OCI-LY7 (cell line): ENCODE measurements around the gene ARHGAP26. TPM values are rescaled to one million over a fixed set of nuclear protein-coding genes. Genes with fewer than 3 reads are reported as not detected.

Source experiments
- BruUV-seq: library from RNA; stranded (reverse); fragments of 400-500 nt; replicated peaks from 2 replicates; lab custom pipeline; 2021; lab: Mats Ljungman, UMichigan
- CTCF ChIA-PET: fragments of 300-600 bp; sonication (Branson Sonifier 250); formaldehyde crosslinking; loops from one replicate; lab custom pipeline; 2022; ENCODE audit warnings: antibody characterized with exemption; ENCODE audit not compliant: unreplicated experiment; lab: Charles Lee
- POLR2A ChIA-PET: fragments of 300-600 bp; sonication (Branson Sonifier 250); formaldehyde crosslinking; loops from one replicate; lab custom pipeline; 2022; ENCODE audit warnings: antibody characterized with exemption; lab: Charles Lee
- DNase-seq: peaks from one replicate; pipeline ENCODE4 v3.0.0-alpha.2; 2015; ENCODE audit warnings: low spot score
- H2AFZ ChIP-seq: fragments of 200-600 bp; sonication (generic), shearing (Covaris generic); 2 replicates; pipeline ENCODE4 v1.6.1; 2014; ENCODE audit warnings: mild to moderate bottlenecking, antibody characterized with exemption, low read length, moderate library complexity
- H3K27ac ChIP-seq: fragments of 200-600 bp; sonication (generic); 2 replicates; pipeline ENCODE4 v1.5.1; 2014; ENCODE audit warnings: mixed run types, low read depth, mild to moderate bottlenecking, moderate library complexity, low read length, inconsistent platforms; ENCODE audit not compliant: poor library complexity, severe bottlenecking
- H3K36me3 ChIP-seq: fragments of 200-600 bp; sonication (generic); 2 replicates; pipeline ENCODE4 v1.6.1; 2014; ENCODE audit warnings: mild to moderate bottlenecking, antibody characterized with exemption, low read length, moderate library complexity, mixed read lengths; ENCODE audit not compliant: insufficient read depth
- H3K4me1 ChIP-seq: fragments of 200-600 bp; sonication (generic); 2 replicates; pipeline ENCODE4 v1.5.1; 2014; ENCODE audit warnings: mild to moderate bottlenecking, low read length; ENCODE audit not compliant: insufficient read depth, poor library complexity, severe bottlenecking
- H3K4me2 ChIP-seq: fragments of 200-600 bp; sonication (generic); 2 replicates; pipeline ENCODE4 v1.6.1; 2014; ENCODE audit warnings: mild to moderate bottlenecking, low read length
- H3K4me3 ChIP-seq: fragments of 200-600 bp; sonication (generic); 2 replicates; pipeline ENCODE4 v1.5.1; 2014; ENCODE audit warnings: mild to moderate bottlenecking, low read depth, low read length; ENCODE audit not compliant: poor library complexity, severe bottlenecking
- H3K79me2 ChIP-seq: fragments of 200-600 bp; sonication (generic); 2 replicates; pipeline ENCODE4 v1.6.1; 2016; ENCODE audit warnings: low read depth, mild to moderate bottlenecking, low read length, moderate library complexity, mixed read lengths; ENCODE audit not compliant: insufficient read depth
- H3K9me2 ChIP-seq: fragments of 200-600 bp; sonication (generic); 2 replicates; pipeline ENCODE4 v1.6.1; 2016; ENCODE audit warnings: mild to moderate bottlenecking, low read length, mixed read lengths; ENCODE audit not compliant: insufficient read depth
- H3K9me3 ChIP-seq: fragments of 200-600 bp; sonication (generic); 2 replicates; pipeline ENCODE4 v1.6.1; 2014; ENCODE audit warnings: mild to moderate bottlenecking, mixed run types, low read length, mixed read lengths
- H4K20me1 ChIP-seq: fragments of 200-600 bp; sonication (generic); 2 replicates; pipeline ENCODE4 v1.6.1; 2014; ENCODE audit warnings: mild to moderate bottlenecking, antibody characterized with exemption, low read length, moderate library complexity, mixed read lengths; ENCODE audit not compliant: insufficient read depth
- CTCF ChIP-seq: fragments of 200-600 bp; sonication (generic); conservative IDR thresholded peaks from 2 replicates; pipeline ENCODE4 v1.5.1; 2014; ENCODE audit warnings: mild to moderate bottlenecking, antibody characterized with exemption, low read length, moderate library complexity, mixed read lengths
- EZH2phosphoT487 ChIP-seq: fragments of 200-600 bp; sonication (generic); IDR thresholded peaks from 2 replicates; pipeline ENCODE4 v1.6.1; 2018; ENCODE audit warnings: low read depth, borderline replicate concordance, mild to moderate bottlenecking, mixed run types, antibody characterized with exemption, low read length, moderate library complexity, mixed read lengths
- intact Hi-C: fragments of 100-400 bp; cut with micrococcal nuclease; formaldehyde crosslinking; loops from one replicate; pipeline ENCODE4 v1.10.0; 2022; ENCODE audit not compliant: unreplicated experiment
- total RNA-seq, 2 experiments: library from RNA; depleted of rRNA in 1 of 2; stranded (reverse); fragments of >200 nt in 1 of 2; shearing (Covaris generic) in 1 of 2; gene quantifications; 2 replicates each; pipeline ENCODE4 v1.2.3, GENCODE V29; 2014 to 2022

The ARHGAP26 gene
- total RNA-seq, 2 experiments from 2014 or later = 7.0 to 19.1 TPM

- TF ChIP-seq CTCF (no peak), EZH2phosphoT487 (no peak)
- Histone ChIP-seq H3K79me2 (no peaks in the 10 kb centered on the region), H2AFZ (no peak overlapping the region), H3K4me3 (no peak overlapping the region), H3K27ac (no peak overlapping the region), H3K4me1 (no peaks in the 10 kb centered on the region), H3K9me3 (no peaks in the 10 kb centered on the region), H4K20me1 (no peaks in the 10 kb centered on the region), H3K4me2 (no peak overlapping the region), H3K36me3 (no peaks in the 10 kb centered on the region), H3K9me2 (no peaks in the 10 kb centered on the region)
- intact Hi-C loops = no loop called here
- CTCF ChIA-PET = no interaction called here
- no peak for DNase-seq
- no TSS peak for BruUV-seq
- POLR2A ChIA-PET = no interaction called here
These were observed 47.3 kb upstream of the ARHGAP26 start for GRCh38 chr5:142722896-142723295.

DNA sequence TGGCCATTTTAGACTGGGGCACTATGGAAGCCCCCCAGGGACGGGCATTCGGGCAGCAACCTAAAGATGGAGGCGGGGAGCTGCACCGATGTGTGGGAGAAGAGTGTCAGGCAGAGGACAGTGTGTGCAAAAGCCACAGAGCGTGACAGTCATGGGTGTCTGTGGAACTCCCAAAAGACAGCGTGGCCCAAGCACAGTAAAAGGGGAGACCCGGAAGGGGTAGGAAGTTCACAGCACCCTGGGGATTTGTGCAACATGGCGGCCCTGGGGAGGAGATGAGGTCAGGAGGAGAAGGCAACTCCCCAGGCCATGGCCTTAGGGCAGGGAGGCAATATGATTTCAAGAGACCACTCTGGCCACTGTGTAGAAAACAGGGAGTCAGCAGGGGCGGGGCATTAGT is 45.4 kb upstream of the ARHGAP26 start:
- ChIA-PET POLR2A (no interaction called here), CTCF (interaction anchor here (1.5 kb wide), 1 partner anchor 11 kb away, joined by 4 read pairs; no protein-coding TSS in a partner anchor)
- H3K4me1 ChIP-seq = no peaks in the 10 kb centered on the region
- no peak overlapping the region for H3K4me3 ChIP-seq
- no peaks in the 10 kb centered on the region for H3K9me2 ChIP-seq
- no TSS peak for BruUV-seq
- intact Hi-C loops = no loop called here
- no peaks in the 10 kb centered on the region for H3K79me2 ChIP-seq
- DNase-seq = no peak
- TF ChIP-seq CTCF (no peak), EZH2phosphoT487 (no peak)
- no peaks in the 10 kb centered on the region for H3K9me3 ChIP-seq
- H4K20me1 ChIP-seq = no peaks in the 10 kb centered on the region
- no peak overlapping the region for H3K27ac ChIP-seq
- no peak overlapping the region for H2AFZ ChIP-seq
- no peaks in the 10 kb centered on the region for H3K36me3 ChIP-seq
- no peak overlapping the region for H3K4me2 ChIP-seq

- H3K79me2 ChIP-seq = no peaks in the 10 kb centered on the region
- ChIA-PET CTCF (no interaction called here), POLR2A (no interaction called here)
- H3K4me1 ChIP-seq = no peaks in the 10 kb centered on the region
- BruUV-seq = no TSS peak
- H3K4me3 ChIP-seq = no peak overlapping the region
- no peaks in the 10 kb centered on the region for H3K9me2 ChIP-seq
- no peak for TF ChIP-seq EZH2phosphoT487
- TF ChIP-seq CTCF = no peak
- intact Hi-C loops = no loop called here
- no peak overlapping the region for H2AFZ ChIP-seq
- no peaks in the 10 kb centered on the region for H4K20me1 ChIP-seq
- H3K4me2 ChIP-seq = no peak overlapping the region
- H3K27ac ChIP-seq = no peak overlapping the region
- no peaks in the 10 kb centered on the region for H3K9me3 ChIP-seq
- no peak for DNase-seq
- no peaks in the 10 kb centered on the region for H3K36me3 ChIP-seq
These were observed 44.7 kb upstream of the ARHGAP26 start for GRCh38 chr5:142725231-142726187.
